Activated T-cell treated with anti-CD3 and anti-CD28 coated beads for 24 hours (primary cell): ENCODE measurements around the gene UGT2A2.
"Not testable (repeated sequence)": the region's sequence is repeated elsewhere in the genome, so short reads cannot be mapped to it uniquely, and the experiment has no call there.

Experiments
- DNase-seq: peaks from one replicate; pipeline ENCODE4 v3.0.0-alpha.2; 2020; ENCODE audit warnings: low read depth

UGT2A2 gene

GRCh38 chr4:69639542-69639941, at the start of gene UGT2A2:
Gene UGT2A2, minus strand, starts transcription at chr4:69639642. Its CDS starts 2 bp downstream, at chr4:69639640.
- no peak for DNase-seq

GRCh38 chr4:69684804-69685203, 45.4 kb upstream of the UGT2A2 start:
- no peak for DNase-seq

- no peak for DNase-seq
These were observed 29.2 kb upstream of the UGT2A2 start for GRCh38 chr4:69668680-69669079.

- not testable (repeated sequence) for DNase-seq
These were observed 24.6 kb upstream of the UGT2A2 start for GRCh38 chr4:69664009-69664408.

GRCh38 chr4:69661130-69661803, 21.8 kb upstream of the UGT2A2 start:
- DNase-seq: not testable (repeated sequence)

- no peak for DNase-seq
These were observed 18.7 kb upstream of the UGT2A2 start for GRCh38 chr4:69658133-69658532.

- no peak for DNase-seq
These were observed 17.3 kb upstream of the UGT2A2 start for GRCh38 chr4:69656653-69657158.

GRCh38 chr4:69653147-69653546, 13.7 kb upstream of the UGT2A2 start, which contains the start of gene UGT2A1:
Gene UGT2A1, minus strand, starts transcription at chr4:69653247. Its CDS starts 5,603 bp downstream, at chr4:69647644.
- no peak for DNase-seq

- DNase-seq: no peak
These were observed 11.4 kb upstream of the UGT2A2 start for GRCh38 chr4:69650872-69651271.

- DNase-seq: no peak
These were observed 10.2 kb upstream of the UGT2A2 start for GRCh38 chr4:69649629-69650028.

- DNase-seq: no peak
These were observed 9.8 kb upstream of the UGT2A2 start for GRCh38 chr4:69649207-69649606.

- DNase-seq: no peak
These were observed 3.5 kb upstream of the UGT2A2 start for GRCh38 chr4:69642961-69643360.

GRCh38 chr4:69640289-69640688, 847 bp upstream of the UGT2A2 start:
- DNase-seq: no peak

- no peak for DNase-seq
These were observed 22.3 kb downstream of the UGT2A2 start for GRCh38 chr4:69617083-69617694.

- DNase-seq: no peak
These were observed 29.0 kb downstream of the UGT2A2 start for GRCh38 chr4:69610484-69610883.

- DNase-seq: no peak
These were observed 38.4 kb downstream of the UGT2A2 start for GRCh38 chr4:69601065-69601464.

GRCh38 chr4:69600013-69600412, 39.4 kb downstream of the UGT2A2 start:
- DNase-seq: no peak

- DNase-seq: no peak
These were observed 45.1 kb downstream of the UGT2A2 start for GRCh38 chr4:69594382-69594781.

GRCh38 chr4:69591364-69591763, 48.1 kb downstream of the UGT2A2 start:
- no peak for DNase-seq

- DNase-seq: no peak
These were observed 49.6 kb downstream of the UGT2A2 start for GRCh38 chr4:69589884-69590283.

GRCh38 chr4:69584135-69584534, 55.3 kb downstream of the UGT2A2 start:
- no peak for DNase-seq

GRCh38 chr4:69583543-69583942, 55.9 kb downstream of the UGT2A2 start:
- no peak for DNase-seq

- no peak for DNase-seq
These were observed 62.2 kb downstream of the UGT2A2 start for GRCh38 chr4:69577245-69577644.
